UCSD-AML1 (cell line): Measurements from ENCODE around the gene SERPINA3.

ENCODE experiments used
- DNase-seq: peaks from one replicate; lab custom pipeline; 2025; ENCODE audit not compliant: unreplicated experiment; lab: John Stamatoyannopoulos, UW

The SERPINA3 gene

GRCh38 chr14:94612580-94613554 lies 676 bp downstream of the SERPINA3 start:
- DNase-seq = no peak

GRCh38 chr14:94613720-94614644 lies 1.8 kb downstream of the SERPINA3 start:
- no peak for DNase-seq

GRCh38 chr14:94614802-94615201 lies 2.6 kb downstream of the SERPINA3 start:
- DNase-seq = no peak

GRCh38 chr14:94615254-94615653 lies 3.1 kb downstream of the SERPINA3 start:
- DNase-seq = no peak

- DNase-seq = no peak
Measured at GRCh38 chr14:94615823-94616570, 3.8 kb downstream of the SERPINA3 start.

GRCh38 chr14:94617366-94617941 lies 5.3 kb downstream of the SERPINA3 start:
- DNase-seq = no peak

GRCh38 chr14:94617988-94618822 lies 6.0 kb downstream of the SERPINA3 start:
- no peak for DNase-seq

GRCh38 chr14:94619297-94619696 lies 7.1 kb downstream of the SERPINA3 start:
- no peak for DNase-seq

GRCh38 chr14:94620597-94620996 lies 8.4 kb downstream of the SERPINA3 start:
- no peak for DNase-seq

- DNase-seq = no peak
Measured at GRCh38 chr14:94621358-94622134, 9.4 kb downstream of the SERPINA3 start.

- DNase-seq = no peak
Measured at GRCh38 chr14:94622653-94623421, 10.6 kb downstream of the SERPINA3 start.

GRCh38 chr14:94623422-94623809 lies 11.2 kb downstream of the SERPINA3 start:
- DNase-seq = no peak

- no peak for DNase-seq
Measured at GRCh38 chr14:94623856-94624499, 11.8 kb downstream of the SERPINA3 start.

GRCh38 chr14:94624537-94625352 lies 12.6 kb downstream of the SERPINA3 start:
- no peak for DNase-seq

- DNase-seq = no peak
Measured at GRCh38 chr14:94625353-94625635, 13.1 kb downstream of the SERPINA3 start.

GRCh38 chr14:94628578-94628977 lies 16.4 kb downstream of the SERPINA3 start:
- DNase-seq = no peak

GRCh38 chr14:94630396-94630795 lies 18.2 kb downstream of the SERPINA3 start:
- DNase-seq = no peak
